IPS DF 6.9 (cell line): Measurements from ENCODE around the gene WASL.
"Not testable (repeated sequence)": the region's sequence is repeated elsewhere in the genome, so short reads cannot be mapped to it uniquely, and the experiment has no call there.

ENCODE experiments used
- DNase-seq: peaks from one replicate; pipeline ENCODE4 v3.0.0-alpha.2; 2013; ENCODE audit warnings: low read depth, low spot score
- H3K27ac ChIP-seq: one replicate; pipeline ENCODE4 v1.5.1; 2013; ENCODE audit warnings: low read length, control low read depth
- H3K27me3 ChIP-seq: 2 replicates; pipeline ENCODE4 v1.6.1; 2013; ENCODE audit warnings: mild to moderate bottlenecking, low read length; ENCODE audit not compliant: control insufficient read depth, insufficient read depth
- H3K36me3 ChIP-seq: 2 replicates; pipeline ENCODE4 v1.6.1; 2013; ENCODE audit warnings: low read length; ENCODE audit not compliant: control insufficient read depth, insufficient read depth
- H3K4me1 ChIP-seq: 2 replicates; pipeline ENCODE4 v1.6.1; 2013; ENCODE audit warnings: low read length; ENCODE audit not compliant: control insufficient read depth, insufficient read depth
- H3K4me3 ChIP-seq: 2 replicates; pipeline ENCODE4 v1.5.1; 2013; ENCODE audit warnings: mild to moderate bottlenecking, low read length
- H3K9me3 ChIP-seq: 2 replicates; pipeline ENCODE4 v1.6.1; 2013; ENCODE audit warnings: low read length, inconsistent platforms; ENCODE audit not compliant: control insufficient read depth, insufficient read depth
- WGBS: extraction: QIAGEN DNeasy Blood & Tissue Kit; methylation state at CpG from one replicate; pipeline ENCODE4 v1.1.7; 2013; ENCODE audit warnings: mixed read lengths, missing lambda C conversion rate; ENCODE audit not compliant: insufficient read length, insufficient coverage; 5-methylcytosine and 5-hydroxymethylcytosine counted together

Gene WASL

DNA sequence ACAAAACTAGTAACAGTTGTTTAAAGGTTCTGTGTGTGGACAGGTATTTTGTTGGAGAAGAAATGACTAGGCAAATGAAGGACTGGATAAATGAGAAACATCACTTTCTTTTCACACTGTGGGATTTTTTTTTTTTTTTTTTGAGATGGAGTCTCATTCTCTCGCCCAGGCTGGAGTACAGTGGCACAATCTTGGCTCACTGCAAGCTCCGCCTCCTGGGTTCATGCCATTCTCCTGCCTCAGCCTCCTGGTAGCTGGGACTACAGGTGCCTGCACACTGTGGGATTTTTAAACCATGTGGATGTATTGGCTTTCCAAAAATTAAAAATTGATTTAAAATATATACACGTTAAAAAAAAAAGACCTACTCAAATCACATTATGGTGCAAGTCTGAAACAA, 28.3 kb downstream of the WASL start:
- H3K4me3 ChIP-seq, H3K36me3 ChIP-seq, DNase-seq, H3K9me3 ChIP-seq, H3K4me1 ChIP-seq, H3K27ac ChIP-seq, H3K27me3 ChIP-seq: not testable (repeated sequence)
- WGBS = no CpG with 5 or more reads among the region's 3 CpGs

- WGBS = no CpG with 5 or more reads among the region's 2 CpGs
- Histone ChIP-seq H3K9me3 (no peaks in the 10 kb centered on the region), H3K27me3 (no peaks in the 10 kb centered on the region), H3K36me3 (no peaks in the 10 kb centered on the region), H3K4me3 (no peak overlapping the region), H3K27ac (no peak overlapping the region), H3K4me1 (0 out of 2 replicates have a peak, but pooled peaks cover 2% of the 10 kb centered on the region)
- DNase-seq = no peak
Measured at GRCh38 chr7:123719197-123719721, 29.5 kb downstream of the WASL start.

GRCh38 chr7:123718773-123719172, 30.0 kb downstream of the WASL start:
- Histone ChIP-seq H3K27ac (no peak overlapping the region), H3K36me3 (no peaks in the 10 kb centered on the region), H3K9me3 (no peaks in the 10 kb centered on the region), H3K4me3 (no peak overlapping the region), H3K4me1 (0 out of 2 replicates have a peak, but pooled peaks cover 2% of the 10 kb centered on the region), H3K27me3 (no peaks in the 10 kb centered on the region)
- no CpG with 5 or more reads among the region's 4 CpGs for WGBS
- no peak for DNase-seq

GRCh38 chr7:123717689-123718088, 31.1 kb downstream of the WASL start:
- Histone ChIP-seq H3K4me3 (no peak overlapping the region), H3K27me3 (no peaks in the 10 kb centered on the region), H3K4me1 (0 out of 2 replicates have a peak, but pooled peaks cover 2% of the 10 kb centered on the region), H3K27ac (no peak overlapping the region), H3K9me3 (no peaks in the 10 kb centered on the region), H3K36me3 (no peaks in the 10 kb centered on the region)
- no CpG with 5 or more reads among the region's 3 CpGs for WGBS
- DNase-seq = no peak

DNA sequence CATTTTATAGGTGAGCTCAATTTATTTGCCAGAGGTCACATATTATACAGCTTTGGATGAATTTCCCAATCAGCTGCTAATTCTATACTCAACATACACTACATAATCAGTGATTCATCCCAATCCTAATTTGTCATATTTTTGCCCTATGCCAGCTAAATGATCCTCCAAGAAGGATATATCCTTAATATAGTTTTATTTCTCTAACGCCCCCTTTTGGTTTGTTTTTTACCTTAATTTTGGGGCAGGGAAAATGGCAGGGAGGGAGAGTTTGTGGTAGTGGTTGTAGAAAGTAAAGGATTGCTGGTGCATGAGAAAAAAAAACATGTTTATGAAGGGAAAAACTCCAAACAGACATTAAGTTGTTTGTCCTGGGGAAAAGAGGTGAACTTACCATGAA, 31.9 kb downstream of the WASL start:
- Histone ChIP-seq H3K4me1 (0 out of 2 replicates have a peak, but pooled peaks cover 2% of the 10 kb centered on the region), H3K9me3 (no peaks in the 10 kb centered on the region), H3K4me3 (no peak overlapping the region), H3K27me3 (no peaks in the 10 kb centered on the region), H3K36me3 (no peaks in the 10 kb centered on the region), H3K27ac (no peak overlapping the region)
- no CpG with 5 or more reads among the region's 1 CpG for WGBS
- DNase-seq = no peak

- H3K9me3 ChIP-seq = no peaks in the 10 kb centered on the region
- H3K27ac ChIP-seq = no peak overlapping the region
- 0 out of 2 replicates have a peak, but pooled peaks cover 2% of the 10 kb centered on the region for H3K4me1 ChIP-seq
- no peaks in the 10 kb centered on the region for H3K27me3 ChIP-seq
- H3K4me3 ChIP-seq = no peak overlapping the region
- no peaks in the 10 kb centered on the region for H3K36me3 ChIP-seq
- WGBS = no CpG with 5 or more reads among the region's 1 CpG
- no peak for DNase-seq
Measured at GRCh38 chr7:123715799-123716198, 33.0 kb downstream of the WASL start.

DNA sequence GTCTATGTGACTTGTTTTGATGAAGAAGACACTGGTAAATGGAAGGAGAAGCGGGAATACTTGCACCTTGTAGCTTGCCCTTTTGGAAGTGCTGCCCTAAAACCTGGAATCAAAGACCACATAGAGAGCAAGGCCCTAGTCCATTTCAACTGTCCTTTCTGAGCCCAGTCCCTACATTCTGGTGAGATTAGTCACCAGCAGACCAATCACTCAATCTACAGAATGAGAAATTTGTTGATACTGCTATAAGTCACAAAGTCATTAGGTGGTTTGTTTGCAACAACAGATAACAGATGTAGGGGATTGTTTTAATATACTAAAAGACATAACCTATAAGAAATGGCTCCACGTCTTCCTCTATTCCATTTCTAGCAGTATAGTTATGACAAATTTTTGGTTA, 33.6 kb downstream of the WASL start:
- H3K9me3 ChIP-seq = no peaks in the 10 kb centered on the region
- no CpG with 5 or more reads among the region's 2 CpGs for WGBS
- H3K4me3 ChIP-seq = no peak overlapping the region
- 0 out of 2 replicates have a peak, but pooled peaks cover 2% of the 10 kb centered on the region for H3K4me1 ChIP-seq
- no peak for DNase-seq
- no peak overlapping the region for H3K27ac ChIP-seq
- no peaks in the 10 kb centered on the region for H3K36me3 ChIP-seq
- H3K27me3 ChIP-seq = no peaks in the 10 kb centered on the region

DNA sequence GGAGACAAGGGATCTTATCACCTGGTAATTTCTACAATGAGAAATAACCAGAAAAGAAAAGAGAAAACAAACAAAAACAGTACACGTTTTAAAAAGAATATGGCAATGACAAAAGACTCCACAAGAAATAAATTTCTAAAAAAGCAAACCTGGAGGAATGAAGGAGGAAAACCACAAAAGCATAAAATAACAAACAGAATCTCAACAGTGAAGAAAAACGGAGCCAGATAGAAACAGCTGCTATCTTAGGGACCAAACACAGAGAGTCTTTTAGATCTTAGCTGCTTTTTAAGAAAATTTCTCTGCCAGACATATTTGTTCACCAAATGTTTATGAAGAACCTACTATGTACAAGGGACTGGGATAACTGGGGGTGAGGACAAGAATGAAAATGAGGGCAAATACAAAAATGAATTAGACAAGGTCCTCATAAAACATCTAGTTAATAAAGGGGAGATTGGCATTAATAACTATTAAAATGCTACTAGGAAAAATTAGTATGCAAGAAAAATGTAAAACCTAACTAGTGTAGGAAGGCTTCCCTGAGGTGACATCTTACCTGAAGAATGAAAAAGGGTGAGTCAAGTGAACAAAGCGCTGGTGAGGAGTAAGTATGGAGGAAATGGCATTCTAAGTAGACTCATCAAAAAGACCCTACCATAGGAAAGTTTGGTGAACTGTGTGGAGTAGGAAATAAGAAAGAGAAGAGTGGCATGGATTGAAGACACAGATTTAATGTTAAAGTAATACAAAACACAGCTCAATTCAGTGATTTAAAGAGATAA, 34.3 kb downstream of the WASL start:
- no peak for DNase-seq
- no CpG with 5 or more reads among the region's 3 CpGs for WGBS
- Histone ChIP-seq H3K4me1 (0 out of 2 replicates have a peak, but pooled peaks cover 2% of the 10 kb centered on the region), H3K4me3 (no peak overlapping the region), H3K27me3 (no peaks in the 10 kb centered on the region), H3K36me3 (no peaks in the 10 kb centered on the region), H3K9me3 (no peaks in the 10 kb centered on the region), H3K27ac (no peak overlapping the region)

- H3K4me3 ChIP-seq = no peak overlapping the region
- no peak for DNase-seq
- no CpG with 5 or more reads among the region's 1 CpG for WGBS
Measured at GRCh38 chr7:123712619-123713018, 36.2 kb downstream of the WASL start.

DNA sequence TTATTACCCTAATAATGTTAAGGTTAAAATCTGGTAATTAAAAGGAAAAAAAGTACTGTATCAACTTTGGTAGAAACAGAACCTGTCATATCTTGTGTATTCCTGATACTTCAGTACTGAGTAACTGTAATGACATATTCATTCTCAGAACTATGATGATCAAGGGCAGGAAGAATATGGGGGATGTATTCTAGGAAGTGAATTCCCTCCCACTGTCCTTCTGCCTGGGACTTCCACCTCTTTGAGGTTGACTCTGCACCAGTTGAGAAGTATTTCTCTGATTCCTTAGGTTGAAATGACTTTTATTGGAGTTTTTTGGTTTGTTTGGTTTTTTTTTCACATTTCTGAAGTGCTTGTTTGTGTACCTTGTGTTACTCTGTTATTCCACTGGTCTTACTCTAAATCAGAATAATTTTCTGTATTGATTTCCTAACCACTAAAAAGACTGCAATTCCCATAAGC, 36.9 kb downstream of the WASL start:
- Histone ChIP-seq H3K27ac (no peak overlapping the region), H3K9me3 (no peaks in the 10 kb centered on the region), H3K4me3 (no peak overlapping the region), H3K4me1 (no peaks in the 10 kb centered on the region), H3K27me3 (no peaks in the 10 kb centered on the region), H3K36me3 (no peaks in the 10 kb centered on the region; the same call in 1 of the 2 replicates)
- DNase-seq = no peak

More at GRCh38 chr7:123712619-123713018, 36.2 kb downstream of the WASL start:
- H3K27me3 ChIP-seq = no peaks in the 10 kb centered on the region
- 0 out of 2 replicates have a peak, but pooled peaks cover 2% of the 10 kb centered on the region for H3K4me1 ChIP-seq
- no peaks in the 10 kb centered on the region; the same call in 1 of the 2 replicates for H3K36me3 ChIP-seq
- H3K9me3 ChIP-seq = no peaks in the 10 kb centered on the region
- no peak overlapping the region for H3K27ac ChIP-seq
